Mucosa of stomach (tissue), 1 donor: ENCODE measurements around the gene GCSH.

Experiments
- H3K27me3 ChIP-seq: one replicate; pipeline ENCODE4 v1.7.0; 2013; ENCODE audit warnings: mild to moderate bottlenecking, low read length; ENCODE audit not compliant: control insufficient read depth, insufficient read depth
- H3K36me3 ChIP-seq: one replicate; pipeline ENCODE4 v1.7.0; 2013; ENCODE audit warnings: low read length; ENCODE audit not compliant: control insufficient read depth, insufficient read depth
- H3K4me1 ChIP-seq: one replicate; pipeline ENCODE4 v1.7.0; 2013; ENCODE audit warnings: mild to moderate bottlenecking, low read length; ENCODE audit not compliant: control insufficient read depth, insufficient read depth
- H3K4me3 ChIP-seq: one replicate; pipeline ENCODE4 v1.7.0; 2013; ENCODE audit warnings: low read length
- H3K9ac ChIP-seq: one replicate; pipeline ENCODE4 v1.7.0; 2013; ENCODE audit warnings: mild to moderate bottlenecking, low read length, moderate library complexity
- H3K9me3 ChIP-seq: one replicate; pipeline ENCODE4 v1.7.0; 2013; ENCODE audit warnings: mild to moderate bottlenecking, low read length, moderate library complexity; ENCODE audit not compliant: control insufficient read depth
- donor health status: Pancreatic carcinoma.

Gene GCSH

DNA sequence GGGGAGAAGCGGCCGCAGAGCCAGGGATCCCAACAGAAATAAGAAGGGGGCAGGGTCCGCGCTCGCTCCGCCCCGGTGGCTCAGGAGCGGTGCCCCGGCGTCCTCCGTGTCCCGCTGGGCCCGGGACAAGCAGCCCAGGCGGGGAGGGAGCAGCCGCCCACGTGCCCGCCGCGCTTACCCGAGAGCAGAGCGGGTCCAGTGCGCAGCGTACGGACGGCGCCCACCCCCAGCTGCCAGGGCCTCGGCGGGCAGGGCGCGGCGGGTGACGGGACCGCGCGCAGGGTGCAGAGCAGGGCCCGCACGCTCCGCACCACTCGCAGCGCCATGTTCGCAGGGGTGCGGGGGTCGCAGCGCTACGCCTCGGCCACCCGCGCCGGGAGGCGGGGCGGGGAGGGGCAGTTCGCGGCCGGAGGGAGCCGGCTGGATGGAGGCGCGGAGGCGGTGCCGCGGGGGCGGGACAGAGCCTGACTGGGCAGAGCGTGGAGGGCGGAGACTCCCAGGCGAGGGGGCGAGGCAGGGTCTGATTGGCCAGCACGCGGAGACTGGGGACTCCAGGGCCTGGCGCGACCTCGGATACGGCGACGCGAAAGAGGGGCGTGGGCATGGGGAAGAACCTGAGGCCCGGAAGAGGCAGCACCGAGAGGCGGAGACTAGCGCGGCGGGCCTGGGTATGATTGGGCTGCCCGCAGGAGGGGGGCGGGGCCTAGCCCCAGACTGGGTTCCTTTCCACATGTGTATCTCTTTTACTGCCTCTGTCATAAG, at the start of gene GCSH:
TSS of gene GCSH (minus strand) at position 443 of the 762 bp plus-strand sequence. CDS start at position 326, 117 bp downstream.
- H3K4me3 ChIP-seq = peak within 1 kb of the TSS; percentile 71
- H3K36me3 ChIP-seq = no peaks in the 10 kb centered on the region
- no peaks in the 10 kb centered on the region for H3K27me3 ChIP-seq
- peak within 1 kb of the TSS; percentile 49 for H3K9ac ChIP-seq
- no peaks in the 10 kb centered on the region for H3K9me3 ChIP-seq
- H3K4me1 ChIP-seq = peaks cover 7% of the 10 kb centered on the region

DNA sequence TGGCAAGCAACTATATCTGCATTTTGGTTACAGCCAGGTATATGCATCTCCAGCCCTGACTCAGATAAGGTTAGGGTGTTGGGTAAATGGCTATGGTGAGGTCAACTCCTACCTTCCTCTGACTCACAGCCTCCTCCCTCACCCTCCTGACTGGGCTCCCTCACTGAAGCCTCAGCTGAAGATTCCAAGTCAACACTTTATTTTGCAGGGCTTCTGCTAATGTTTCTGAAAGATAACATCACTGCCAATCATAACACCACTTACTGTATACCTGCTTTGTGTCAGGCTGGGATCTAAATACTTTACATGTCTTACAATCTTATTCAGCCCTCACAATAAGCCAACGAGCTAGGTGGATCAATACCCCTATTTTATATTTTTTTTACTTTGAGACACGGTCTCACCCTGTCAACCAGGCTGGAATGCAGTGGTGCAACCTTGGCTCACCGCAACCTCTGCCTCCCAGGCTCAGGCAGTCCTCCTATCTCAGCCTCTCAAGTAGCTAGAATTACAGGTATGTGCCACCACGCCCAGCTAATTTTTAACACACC, 47.8 kb upstream of the GCSH start:
- H3K36me3 ChIP-seq = no peaks in the 10 kb centered on the region
- no peaks in the 10 kb centered on the region for H3K9me3 ChIP-seq
- no peaks in the 10 kb centered on the region for H3K27me3 ChIP-seq
- no peak overlapping the region for H3K9ac ChIP-seq
- no peaks in the 10 kb centered on the region for H3K4me1 ChIP-seq
- H3K4me3 ChIP-seq = no peak overlapping the region

DNA sequence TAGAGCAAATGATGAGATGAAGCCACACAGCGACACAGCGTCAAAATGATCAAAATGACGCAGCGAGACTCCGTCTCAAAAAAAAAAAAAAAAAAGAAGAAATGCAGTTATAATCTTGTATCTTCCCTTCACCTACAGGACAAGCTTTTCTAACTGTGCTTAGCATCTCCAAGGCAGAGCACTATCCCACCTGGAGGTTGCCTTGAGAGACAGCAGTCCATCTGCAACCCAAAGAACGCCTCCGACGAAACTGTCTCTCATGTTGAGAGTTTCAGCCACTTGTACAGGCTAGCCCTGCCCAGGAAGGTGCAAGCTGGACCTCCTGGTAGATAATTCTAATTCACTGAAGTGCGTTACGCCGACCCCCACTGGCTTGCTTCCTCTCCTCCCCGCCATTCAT, 46.7 kb upstream of the GCSH start:
- H3K27me3 ChIP-seq = no peaks in the 10 kb centered on the region
- H3K9me3 ChIP-seq = no peaks in the 10 kb centered on the region
- no peaks in the 10 kb centered on the region for H3K36me3 ChIP-seq
- H3K9ac ChIP-seq = no peak overlapping the region
- H3K4me3 ChIP-seq = no peak overlapping the region
- no peaks in the 10 kb centered on the region for H3K4me1 ChIP-seq

DNA sequence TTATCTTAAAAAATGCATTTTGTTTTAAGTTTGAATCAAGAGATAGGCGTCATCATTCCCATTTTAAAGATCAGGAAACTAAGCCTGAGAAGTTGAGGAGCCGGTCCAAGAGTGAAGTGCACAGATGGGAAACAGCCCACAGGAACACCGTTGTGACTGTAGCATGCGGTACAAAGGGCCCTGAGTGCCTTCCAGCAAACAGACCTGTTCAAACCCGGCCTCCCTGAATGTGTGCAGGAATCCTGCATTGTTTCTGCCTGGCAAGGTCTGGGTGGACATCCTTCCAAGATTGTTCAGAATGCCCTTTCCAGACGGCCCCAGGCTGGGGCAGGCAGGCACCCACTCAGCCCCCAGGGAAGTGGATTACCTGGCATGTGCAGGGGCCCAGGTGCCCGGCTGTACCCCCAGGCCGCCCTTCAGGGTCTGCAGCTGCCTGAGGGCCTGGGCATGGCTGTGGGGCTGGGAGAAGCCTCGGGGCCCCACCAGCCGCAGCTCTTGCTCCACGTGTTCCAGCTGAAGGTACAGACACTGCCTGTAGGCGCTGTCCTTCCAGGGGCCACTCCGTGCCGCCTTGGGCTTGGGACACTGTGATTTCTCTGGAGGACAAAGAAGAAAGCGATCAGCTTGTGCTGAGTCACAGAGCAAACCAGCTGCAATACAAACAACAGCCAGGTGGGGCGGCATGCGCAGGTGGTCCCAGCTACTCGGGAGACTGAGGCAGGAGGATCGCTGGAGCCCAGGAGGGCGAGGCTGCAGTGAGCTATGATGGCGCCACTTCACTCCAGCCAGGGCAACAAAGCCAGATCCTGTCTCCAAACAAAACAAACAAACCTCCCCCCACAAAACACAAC, 45.0 kb upstream of the GCSH start:
- Histone ChIP-seq H3K9me3 (no peaks in the 10 kb centered on the region), H3K4me1 (no peaks in the 10 kb centered on the region), H3K36me3 (no peaks in the 10 kb centered on the region), H3K27me3 (no peaks in the 10 kb centered on the region), H3K4me3 (no peak overlapping the region), H3K9ac (no peak overlapping the region)

DNA sequence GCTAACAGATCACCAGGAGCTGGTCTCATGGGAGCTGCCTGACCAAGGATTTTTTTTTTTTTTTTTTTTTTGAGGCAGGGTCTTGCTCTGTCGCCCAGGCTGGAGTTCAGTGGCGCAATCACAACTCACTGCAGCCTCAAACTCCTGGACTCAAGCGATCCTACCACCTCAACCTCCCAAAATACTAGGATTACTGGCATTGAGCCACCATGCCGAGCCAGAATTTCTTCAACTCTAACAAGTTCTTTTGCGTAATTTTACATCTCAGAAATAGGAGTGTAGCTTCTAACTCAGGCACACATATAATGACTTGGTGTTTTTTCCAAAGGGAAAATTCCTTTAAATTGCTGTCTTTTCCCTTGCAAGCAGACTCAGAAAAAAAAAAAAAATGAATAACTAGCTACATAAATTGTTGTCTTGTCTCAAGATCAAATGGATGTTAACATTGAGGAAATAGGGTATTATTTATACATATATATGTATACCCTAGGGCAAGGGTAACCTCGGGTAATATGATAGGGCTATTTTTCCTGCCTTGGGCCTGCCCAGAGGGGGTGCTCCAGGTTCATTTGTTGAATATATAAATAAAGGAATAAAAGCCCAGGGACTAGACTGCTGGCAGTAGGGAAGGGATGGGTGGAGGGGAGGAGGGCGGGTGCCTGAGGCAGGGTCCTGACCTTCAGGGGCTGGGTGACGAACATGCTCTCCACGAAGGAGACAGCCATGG, 42.8 kb upstream of the GCSH start:
- H3K36me3 ChIP-seq = no peaks in the 10 kb centered on the region
- H3K9ac ChIP-seq = no peak overlapping the region
- no peaks in the 10 kb centered on the region for H3K4me1 ChIP-seq
- no peak overlapping the region for H3K4me3 ChIP-seq
- H3K9me3 ChIP-seq = no peaks in the 10 kb centered on the region
- H3K27me3 ChIP-seq = no peaks in the 10 kb centered on the region

DNA sequence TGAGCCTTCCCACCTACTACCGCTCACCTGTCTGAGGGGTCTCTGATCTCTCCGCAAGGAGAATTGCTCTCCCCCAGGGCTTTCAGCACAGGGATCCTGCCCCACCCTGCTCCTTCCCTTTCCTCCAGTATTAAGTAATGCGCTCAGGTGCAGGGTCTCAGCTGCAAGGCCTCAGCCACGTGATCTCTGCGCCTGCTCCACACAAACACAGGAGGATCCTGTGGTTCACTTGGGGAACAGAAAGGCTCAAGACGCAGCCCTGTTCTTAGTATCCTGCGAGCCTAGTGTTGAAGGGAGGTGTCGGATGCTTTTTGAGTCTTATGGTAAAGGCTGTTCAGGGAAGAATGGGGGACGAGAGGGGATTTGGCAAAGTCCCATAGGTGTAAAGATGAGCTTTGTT, 41.6 kb upstream of the GCSH start:
- H3K9ac ChIP-seq = no peak overlapping the region
- H3K9me3 ChIP-seq = no peaks in the 10 kb centered on the region
- no peaks in the 10 kb centered on the region for H3K36me3 ChIP-seq
- H3K4me1 ChIP-seq = no peaks in the 10 kb centered on the region
- H3K27me3 ChIP-seq = no peaks in the 10 kb centered on the region
- H3K4me3 ChIP-seq = no peak overlapping the region

DNA sequence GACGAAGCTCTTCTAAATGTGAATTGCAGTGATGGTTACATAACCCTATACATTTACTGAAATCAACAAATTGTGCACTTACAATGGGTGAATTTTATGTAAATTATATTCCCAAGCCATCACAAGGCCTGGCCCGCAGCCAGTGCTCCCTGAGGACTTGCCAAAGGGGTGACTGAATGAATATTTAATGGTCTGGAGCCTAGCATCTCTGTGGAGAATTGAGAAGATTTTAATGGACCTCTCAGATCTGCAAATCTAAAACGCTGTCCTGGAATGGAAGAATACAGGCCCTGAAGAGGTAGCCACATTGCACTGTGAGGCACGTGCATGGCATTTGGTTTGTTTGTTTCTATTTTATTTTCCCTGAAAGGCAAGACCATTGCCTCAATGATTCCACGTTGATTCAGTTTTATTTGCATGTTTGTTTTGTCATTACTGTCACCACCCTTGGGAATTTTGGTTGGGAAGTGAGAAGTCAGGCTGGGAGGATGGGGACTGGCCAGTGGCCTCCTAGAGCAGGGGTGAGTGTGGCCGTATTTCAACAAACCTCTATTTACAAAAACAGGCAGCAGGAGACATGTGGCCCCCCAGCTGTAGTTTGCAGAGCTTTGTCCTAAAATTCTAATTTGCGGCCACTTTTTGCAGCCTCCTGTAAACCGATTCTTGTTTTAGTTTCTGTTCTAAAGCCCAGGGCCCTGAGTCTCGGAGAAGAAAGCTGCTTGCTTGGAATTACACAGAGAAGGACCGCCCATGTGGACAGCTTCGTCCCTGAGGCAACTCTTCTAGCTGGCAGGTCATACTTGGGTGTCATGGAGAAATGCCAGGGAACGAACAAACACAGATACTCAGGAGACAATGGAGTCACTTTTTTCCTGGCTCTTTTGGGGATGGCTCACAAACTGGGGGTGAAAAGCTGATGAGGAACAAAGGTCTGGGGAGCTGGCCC, 40.5 kb upstream of the GCSH start:
- Histone ChIP-seq H3K9ac (no peak overlapping the region), H3K9me3 (no peaks in the 10 kb centered on the region), H3K27me3 (no peaks in the 10 kb centered on the region)

DNA sequence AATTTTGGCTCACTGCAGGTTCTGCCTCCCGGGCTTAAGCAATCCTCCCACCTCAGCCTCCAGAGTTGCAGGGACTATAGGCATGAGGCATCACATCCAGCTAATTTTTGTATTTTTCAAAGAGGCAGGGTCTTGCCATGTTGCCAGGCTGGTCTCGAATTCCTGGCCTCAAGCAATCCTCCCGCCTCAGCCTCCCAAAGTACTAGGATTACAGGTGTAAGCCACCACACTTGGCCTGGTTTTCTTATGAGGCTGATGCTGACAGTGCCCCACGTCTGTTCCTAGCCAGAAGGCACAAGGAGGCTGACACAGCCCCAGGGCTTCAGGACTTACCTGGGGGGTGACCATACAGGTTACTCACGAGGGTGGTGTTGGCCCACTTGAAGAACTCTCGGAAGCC, 33.9 kb upstream of the GCSH start:
- Histone ChIP-seq H3K27me3 (no peaks in the 10 kb centered on the region), H3K4me3 (no peak overlapping the region), H3K36me3 (no peaks in the 10 kb centered on the region), H3K9ac (no peak overlapping the region), H3K4me1 (no peaks in the 10 kb centered on the region), H3K9me3 (no peaks in the 10 kb centered on the region)

More for the DNA sequence above, 40.5 kb upstream of the GCSH start:
- Histone ChIP-seq H3K4me1 (no peaks in the 10 kb centered on the region), H3K4me3 (no peak overlapping the region), H3K36me3 (no peaks in the 10 kb centered on the region)

DNA sequence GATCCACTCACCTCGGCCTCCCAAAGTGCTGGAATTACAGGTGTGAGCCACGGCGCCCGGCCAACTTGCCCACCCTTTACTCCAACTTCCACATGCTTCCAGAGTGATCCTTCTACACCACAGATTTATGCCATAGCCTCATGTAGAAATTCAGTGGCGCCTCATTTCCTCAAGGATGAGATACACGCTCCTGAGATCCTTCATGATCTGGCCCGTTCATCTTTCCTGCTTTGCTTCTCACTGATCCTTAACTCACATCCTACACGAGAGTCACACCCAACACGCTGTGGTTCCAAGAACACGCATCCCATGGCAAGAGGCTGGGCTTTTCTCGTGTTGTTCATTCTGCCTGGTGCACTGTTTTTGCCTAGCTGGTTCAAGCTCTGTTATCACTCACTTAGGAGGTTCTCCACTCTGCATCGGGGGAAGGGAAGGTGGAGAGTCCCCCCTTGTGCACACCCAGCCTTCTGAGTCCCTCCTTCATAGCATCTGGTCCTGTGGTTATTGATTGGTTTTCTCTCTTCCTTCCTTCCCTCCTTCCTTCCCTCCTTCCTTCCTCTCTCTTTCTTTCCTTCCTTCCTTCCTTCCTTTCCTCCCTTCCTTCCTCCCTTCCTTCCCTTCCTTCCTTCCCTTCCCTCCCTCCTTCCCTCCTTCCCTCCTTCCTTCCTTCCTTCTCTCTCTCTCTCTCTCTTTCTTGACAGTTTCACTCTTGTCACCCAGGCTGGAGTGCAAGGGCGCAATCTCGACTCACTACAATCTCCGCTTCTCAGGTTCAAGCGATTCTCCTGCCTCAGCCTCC, 32.7 kb upstream of the GCSH start:
- Histone ChIP-seq H3K9ac (no peak overlapping the region), H3K4me1 (no peaks in the 10 kb centered on the region), H3K27me3 (no peaks in the 10 kb centered on the region), H3K4me3 (no peak overlapping the region), H3K9me3 (no peaks in the 10 kb centered on the region), H3K36me3 (no peaks in the 10 kb centered on the region)

DNA sequence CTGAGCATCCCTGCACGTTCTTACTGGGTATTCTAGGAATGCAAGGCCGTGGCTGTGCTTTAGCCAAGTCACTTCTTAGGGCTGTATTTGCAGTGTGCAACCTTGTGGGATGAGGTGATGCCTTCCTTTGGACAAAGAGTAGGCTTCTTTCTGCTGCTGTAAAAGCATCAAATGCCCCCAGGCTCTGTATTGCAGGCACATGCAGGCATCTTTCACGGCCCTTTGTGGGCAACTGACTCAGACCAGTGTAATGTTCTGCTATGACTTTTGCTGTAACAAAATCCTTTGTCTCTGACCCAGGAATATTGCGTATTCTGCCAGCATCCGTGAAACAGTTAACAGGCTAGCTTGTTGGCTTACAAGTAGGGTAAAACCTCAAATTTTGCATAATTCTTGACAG, 30.9 kb upstream of the GCSH start:
- no peaks in the 10 kb centered on the region for H3K36me3 ChIP-seq
- no peak overlapping the region for H3K9ac ChIP-seq
- no peaks in the 10 kb centered on the region for H3K27me3 ChIP-seq
- no peaks in the 10 kb centered on the region for H3K4me1 ChIP-seq
- H3K4me3 ChIP-seq = no peak overlapping the region
- no peaks in the 10 kb centered on the region for H3K9me3 ChIP-seq
